ENCODE data around the gene ARHGAP10.

GRCh38 chr4:147862043-147862692, 130.3 kb downstream of the ARHGAP10 start:
- TF ChIP-seq CTCF (IDR thresholded peaks at IDR 0.05 in 2 of 3, conservative IDR thresholded peaks at IDR 0.05 in 1 of 3; ENCODE audit: control insufficient read depth in 2 of 3, extremely low read depth in 1 of 3, insufficient read depth in 1 of 3, low read depth in 3 of 3, low read length in 3 of 3) (no peak), CBFB (IDR thresholded peaks at IDR 0.05; ENCODE audit: low read depth) (no peak), CHD2 (IDR thresholded peaks at IDR 0.05; ENCODE audit: borderline replicate concordance, low read depth, low read length) (no peak), NKRF (conservative IDR thresholded peaks at IDR 0.05) (no peak), ZNF207 (IDR thresholded peaks at IDR 0.05; ENCODE audit: borderline replicate concordance) (no peak), POLR2AphosphoS2 (IDR thresholded peaks at IDR 0.05; ENCODE audit: low read depth, low read length) (no peak), ZSCAN29 (IDR thresholded peaks at IDR 0.05) (no peak)

Data from GM12878 (cell line).